ENCODE results near the gene CIAO3.

- TF ChIP-seq POLR2A (IDR thresholded peaks at IDR 0.05; ENCODE audit: low read length) (no peak), GATA1 (IDR thresholded peaks at IDR 0.05; ENCODE audit: low read depth, low read length) (no peak)
Observed at GRCh38 chr16:709566-710499, 31.0 kb downstream of the CIAO3 start.
